Lung (tissue), 12 donors: Measurements from ENCODE around the gene IGHMBP2. TPM values are rescaled to one million over a fixed set of nuclear protein-coding genes. Genes with fewer than 3 reads are reported as not detected.

Source experiments
- ATAC-seq: fragments of 200-7000 bp; cut with Tn5 transposase; one replicate; pipeline ENCODE4 v1.9.1; 2020; ENCODE audit warnings: moderate number of reproducible peaks; ENCODE audit not compliant: insufficient read depth, low FRiP score
- DNase-seq, 3 donors: peaks; one replicate each; pipeline ENCODE4 v3.0.0-alpha.2; 2013 to 2017
- H3K27ac ChIP-seq, 2 donors: one replicate each; pipeline ENCODE4 v1.5.1; 2013; ENCODE audit warnings: mild to moderate bottlenecking in 2 of 2, moderate library complexity in 2 of 2, control low read depth in 1 of 2, inconsistent platforms in 1 of 2, low read depth in 1 of 2, low read length in 1 of 2
- H3K27me3 ChIP-seq, 3 donors: one replicate each; pipeline ENCODE4 v1.5.1; 2013; ENCODE audit warnings: low read length in 2 of 3; ENCODE audit not compliant: control insufficient read depth in 3 of 3, insufficient read depth in 3 of 3
- H3K36me3 ChIP-seq, 4 donors: one replicate each; pipeline ENCODE4 v1.5.1; 2013; ENCODE audit warnings: low read length in 4 of 4, mild to moderate bottlenecking in 1 of 4, moderate library complexity in 1 of 4; ENCODE audit not compliant: control insufficient read depth in 4 of 4, insufficient read depth in 4 of 4
- H3K4me1 ChIP-seq, 5 donors: one replicate each; pipeline ENCODE4 v1.5.1; 2013; ENCODE audit warnings: low read length in 5 of 5, mild to moderate bottlenecking in 2 of 5, moderate library complexity in 1 of 5; ENCODE audit not compliant: control insufficient read depth in 5 of 5, insufficient read depth in 5 of 5
- H3K4me3 ChIP-seq: one replicate; pipeline ENCODE4 v1.5.1; 2013; ENCODE audit warnings: mild to moderate bottlenecking, control low read depth, moderate library complexity
- H3K9ac ChIP-seq, 2 donors: one replicate each; pipeline ENCODE4 v1.5.1; 2013; ENCODE audit warnings: low read length in 2 of 2, control low read depth in 1 of 2; ENCODE audit not compliant: insufficient read depth in 1 of 2
- H3K9me3 ChIP-seq, 4 donors: one replicate each; pipeline ENCODE4 v1.5.1; 2013; ENCODE audit warnings: low read length in 3 of 4, mild to moderate bottlenecking in 1 of 4, moderate library complexity in 1 of 4; ENCODE audit not compliant: control insufficient read depth in 4 of 4, insufficient read depth in 3 of 4
- CTCF ChIP-seq: IDR thresholded peaks from 2 replicates; pipeline ENCODE4 v1.5.1; 2012; ENCODE audit warnings: mild to moderate bottlenecking; ENCODE audit errors: control extremely low read depth, extremely low read depth
- WGBS, 2 donors: extraction: QIAGEN DNeasy Blood & Tissue Kit; methylation state at CpG; one replicate each; pipeline ENCODE4 v1.1.7; 2013; 5-methylcytosine and 5-hydroxymethylcytosine counted together
- polyA plus RNA-seq, 2 donors: library from polyadenylated mRNA; stranded (reverse); fragments of 200-250 nt; gene quantifications; one replicate each; pipeline ENCODE4 v1.2.1, GENCODE V29; 2013
- total RNA-seq, 2 donors: library from RNA; depleted of rRNA in 1 of 2; stranded (reverse); fragments of >200 nt in 1 of 2; gene quantifications; one replicate each; pipeline ENCODE4 v1.2.1, GENCODE V29; 2014 to 2021
- donor health status: control.
- donor health status: control.
- donor health status: Bipolar disorder and iron deficiency.
- donor health status: healthy.
- donor health status: DM: yes; HTN: yes; CAD: no.

IGHMBP2 gene
- total and polyA plus RNA-seq, 4 donors: 12.4 to 21.0 (median 17.6) TPM

- H3K4me1 ChIP-seq: peaks cover 0 to 16% (median 8%) of the 10 kb centered on the region in 5 donors
- ATAC-seq (no peak), DNase-seq (no peak)
- H3K9me3 ChIP-seq: no peaks in the 10 kb centered on the region
- H3K27me3 ChIP-seq: no peaks in the 10 kb centered on the region
- TF ChIP-seq CTCF: no peak
- H3K4me3 ChIP-seq: no peak overlapping the region
- H3K36me3 ChIP-seq: peaks cover 3 to 21% (median 13%) of the 10 kb centered on the region in 4 donors
- no peak overlapping the region for H3K27ac ChIP-seq
- peak overlapping the region; percentile 25 to 45 for H3K9ac ChIP-seq
- WGBS, 2 donors: 91 to 94% methylated on average over 23 of the region's 23 CpGs
These were observed 2.0 kb downstream of the IGHMBP2 start for GRCh38 chr11:68905421-68906360.

- no peak for DNase-seq
These were observed 4.6 kb downstream of the IGHMBP2 start for GRCh38 chr11:68908273-68908672.

GRCh38 chr11:68910965-68911364 is 7.3 kb downstream of the IGHMBP2 start:
- no peak for DNase-seq
- Histone ChIP-seq H3K36me3 (peaks cover 9 to 41% (median 33%) of the 10 kb centered on the region in 4 donors), H3K4me3 (no peak overlapping the region), H3K4me1 (no peaks in the 10 kb centered on the region), H3K9me3 (peaks cover 0 to 2% (median 0%) of the 10 kb centered on the region in 4 donors), H3K9ac (no peak overlapping the region), H3K27ac (no peak overlapping the region), H3K27me3 (no peaks in the 10 kb centered on the region)
- ATAC-seq: no peak
- no peak for TF ChIP-seq CTCF
- 88 to 97% methylated on average over 8 of the region's 8 CpGs for WGBS, 2 donors

More at GRCh38 chr11:68908273-68908672, 4.6 kb downstream of the IGHMBP2 start:
- no peak for ATAC-seq
- Histone ChIP-seq H3K27me3 (no peaks in the 10 kb centered on the region), H3K27ac (no peak overlapping the region), H3K36me3 (peaks cover 3 to 28% (median 25%) of the 10 kb centered on the region in 4 donors), H3K9ac (no peak overlapping the region), H3K4me1 (peaks cover 0 to 8% (median 6%) of the 10 kb centered on the region in 5 donors), H3K9me3 (no peaks in the 10 kb centered on the region), H3K4me3 (no peak overlapping the region)
- whole genome bisulfite sequencing, 2 donors: 94% methylated on average over 5 of the region's 5 CpGs
- no peak for TF ChIP-seq CTCF
